HG03457 (cell line): ENCODE results near the gene MICU2.
"Not testable (repeated sequence)": the region's sequence is repeated elsewhere in the genome, so short reads cannot be mapped to it uniquely, and the experiment has no call there.

Experiments
- ATAC-seq: cut with Tn5 transposase; IDR thresholded peaks from one replicate; pipeline ENCODE4 v1.9.1; 2021; ENCODE audit warnings: moderate number of reproducible peaks; ENCODE audit not compliant: unreplicated experiment

The MICU2 gene

DNA sequence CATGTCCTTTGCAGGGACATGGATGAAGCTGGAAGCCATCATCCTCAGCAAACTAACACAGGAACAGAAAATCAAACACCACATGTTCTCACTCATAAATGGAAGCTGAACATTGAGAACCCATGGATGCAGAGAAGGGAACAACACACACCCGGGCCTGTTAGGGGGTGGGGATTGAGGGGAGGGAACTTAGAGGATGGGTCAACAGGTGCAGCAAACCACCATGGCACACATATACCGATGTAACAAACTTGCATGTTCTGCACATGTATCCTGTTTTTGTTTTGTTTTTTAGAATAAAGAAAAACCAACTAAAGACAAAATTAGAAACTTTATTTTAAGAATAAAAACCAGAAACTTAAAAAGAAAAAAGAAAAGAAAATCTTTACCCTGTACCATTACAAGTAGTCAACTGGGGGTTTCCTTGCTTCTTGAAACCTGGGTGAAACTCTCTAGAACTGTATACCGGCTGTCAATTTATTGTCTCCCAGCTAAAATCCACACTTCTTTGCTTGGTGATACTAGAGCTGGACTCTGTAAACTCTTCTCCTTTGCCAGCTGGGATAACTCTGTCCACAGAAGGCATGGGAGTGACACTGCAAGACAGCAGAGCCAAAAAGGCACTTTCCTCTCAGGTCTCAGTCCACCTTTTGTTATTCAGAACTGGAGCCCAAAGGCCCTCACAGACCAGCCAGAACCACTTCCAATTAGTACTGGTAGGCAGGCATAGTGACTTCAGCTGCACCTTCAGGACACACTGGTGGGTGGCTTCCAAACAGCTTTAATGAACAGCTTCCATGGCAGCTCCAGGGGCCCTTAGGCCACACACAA lies 9.0 kb downstream of the MICU2 start:
- ATAC-seq: no peak

DNA sequence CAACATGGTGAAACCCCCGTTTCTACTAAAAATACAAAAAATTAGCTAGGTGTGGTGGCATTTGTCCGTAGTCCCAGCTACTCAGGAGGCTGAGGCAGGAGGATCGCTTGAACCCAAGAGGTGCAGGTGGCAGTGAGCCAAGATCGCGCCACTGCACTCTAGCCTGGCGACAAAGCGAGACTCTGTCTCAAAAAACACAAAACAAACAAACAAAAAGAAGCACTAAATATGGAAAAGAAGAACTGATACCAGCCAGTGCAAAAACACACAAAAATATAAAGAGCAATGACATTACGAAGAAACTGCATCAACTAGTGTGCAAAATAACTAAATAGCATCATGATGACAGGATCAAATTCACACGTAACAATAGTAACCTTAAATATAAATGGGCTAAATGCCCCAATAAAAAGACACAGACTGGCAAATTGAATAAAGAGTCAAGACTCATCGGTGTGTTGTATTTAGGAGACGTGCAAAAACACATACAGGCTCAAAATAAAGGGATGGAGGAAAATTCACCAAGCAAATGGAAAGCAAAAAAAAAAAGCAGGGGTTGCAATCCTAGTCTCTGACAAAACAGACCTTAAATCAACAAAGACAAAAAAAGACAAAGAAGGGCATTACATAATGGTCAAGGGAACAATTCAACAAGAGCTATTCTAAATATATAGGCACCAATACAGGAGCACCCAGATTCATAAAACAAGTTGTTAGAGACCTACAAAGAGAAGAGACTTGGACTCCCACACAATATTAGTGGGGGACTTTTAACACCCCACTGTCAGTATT lies 13.1 kb downstream of the MICU2 start:
- ATAC-seq: not testable (repeated sequence)

DNA sequence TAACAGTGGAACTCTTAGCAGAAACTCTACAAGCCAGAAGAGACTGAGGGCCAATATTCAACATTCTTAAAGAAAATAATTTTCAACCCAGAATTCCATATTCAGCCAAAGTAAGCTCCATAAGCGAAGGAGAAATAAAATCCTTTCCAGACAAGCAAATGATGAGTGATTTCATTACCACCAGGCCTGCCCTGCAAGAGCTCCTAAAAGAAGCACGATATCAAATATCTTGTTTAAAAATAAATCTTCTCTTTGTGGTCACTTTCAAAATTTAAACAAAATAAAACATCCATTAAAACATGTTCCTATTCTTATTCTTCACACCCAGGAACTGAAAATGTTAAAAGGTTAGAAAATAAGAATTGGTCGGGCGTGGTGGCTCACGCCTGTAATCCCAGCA lies 13.7 kb downstream of the MICU2 start:
- ATAC-seq: no peak

DNA sequence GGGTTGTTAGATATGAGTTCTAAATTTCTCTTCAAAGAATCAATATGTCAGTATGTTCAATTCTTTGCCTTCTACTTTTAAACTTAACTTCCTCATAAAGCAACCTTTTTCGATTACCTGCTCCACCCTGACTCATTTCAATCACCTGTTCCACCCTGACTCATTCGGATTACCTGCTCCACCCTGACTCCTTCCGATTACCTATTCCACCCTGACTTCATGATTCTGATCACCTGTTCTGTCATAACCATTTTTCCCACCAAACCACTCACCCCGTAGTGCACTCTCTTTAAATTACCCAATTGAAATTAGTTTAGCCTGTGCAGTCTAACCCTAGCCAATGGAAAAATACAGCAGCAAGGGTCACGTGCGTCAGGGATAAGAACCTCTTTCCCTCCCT lies 14.5 kb downstream of the MICU2 start:
- not testable (repeated sequence) for ATAC-seq

DNA sequence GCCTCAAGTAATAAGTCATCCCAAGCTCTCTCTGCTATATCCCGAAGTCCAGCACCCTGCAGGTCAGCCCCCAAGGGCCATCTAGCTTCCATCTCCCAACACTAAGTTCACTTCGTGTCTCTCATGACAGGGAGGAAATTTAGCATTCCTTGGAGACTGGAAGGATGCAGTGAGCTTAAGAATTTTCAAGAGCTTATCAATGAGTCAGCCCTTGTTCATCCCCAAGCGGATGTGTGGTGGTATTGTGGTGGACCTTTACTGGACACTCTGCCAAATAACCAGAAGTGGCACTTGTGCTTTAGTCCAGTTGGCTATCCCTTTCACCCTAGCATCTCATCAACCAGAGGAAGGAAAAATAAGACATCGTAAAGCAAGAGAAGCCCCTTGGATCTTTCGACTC lies 15.6 kb downstream of the MICU2 start:
- not testable (repeated sequence) for ATAC-seq

DNA sequence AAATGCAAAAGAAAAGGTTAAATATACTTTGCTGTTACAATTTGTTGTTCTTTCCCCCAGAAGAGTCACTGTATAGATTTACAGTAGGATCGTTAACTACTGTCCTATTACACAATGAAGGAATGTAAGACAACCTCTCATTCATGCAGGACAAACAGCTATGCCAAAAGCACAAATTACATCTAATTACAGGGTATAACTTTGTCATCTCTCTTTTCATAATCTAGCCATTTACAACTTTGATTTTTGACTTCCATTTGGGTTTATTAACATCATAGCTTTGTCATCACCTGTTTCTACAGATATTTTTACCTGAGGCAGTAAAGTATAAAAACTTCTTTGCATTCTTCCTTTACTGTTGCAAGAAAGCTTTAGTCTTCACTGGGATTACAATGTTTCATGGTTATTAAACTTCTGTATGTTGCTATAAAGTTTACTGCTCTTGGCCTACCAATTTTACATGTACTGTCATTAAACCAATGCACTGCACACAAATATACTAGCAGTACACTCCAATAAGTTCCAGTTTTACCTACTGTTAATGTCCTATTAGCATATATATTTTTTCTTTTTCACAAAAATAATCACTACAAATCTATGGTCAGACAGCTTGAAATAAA lies 18.9 kb downstream of the MICU2 start:
- ATAC-seq: no peak

DNA sequence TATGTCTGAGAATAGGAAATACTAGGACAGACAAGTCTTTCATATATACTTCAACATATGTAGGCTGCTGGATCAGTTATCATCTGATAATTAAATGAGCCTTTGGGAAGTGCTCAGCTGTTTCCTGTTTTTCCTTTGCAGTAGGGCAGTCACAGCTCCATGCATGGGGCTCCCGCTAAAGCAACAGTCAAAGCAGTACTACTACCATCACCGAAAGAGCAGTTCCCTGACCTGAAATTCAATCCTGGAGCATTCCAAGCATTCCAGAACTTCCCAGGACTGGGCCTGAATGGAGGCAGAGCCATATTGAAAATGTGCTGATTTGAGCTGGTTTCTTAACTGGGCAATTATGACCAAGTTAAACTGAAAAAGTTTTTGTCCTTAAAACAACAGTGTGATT lies 20.5 kb downstream of the MICU2 start:
- ATAC-seq: no peak

DNA sequence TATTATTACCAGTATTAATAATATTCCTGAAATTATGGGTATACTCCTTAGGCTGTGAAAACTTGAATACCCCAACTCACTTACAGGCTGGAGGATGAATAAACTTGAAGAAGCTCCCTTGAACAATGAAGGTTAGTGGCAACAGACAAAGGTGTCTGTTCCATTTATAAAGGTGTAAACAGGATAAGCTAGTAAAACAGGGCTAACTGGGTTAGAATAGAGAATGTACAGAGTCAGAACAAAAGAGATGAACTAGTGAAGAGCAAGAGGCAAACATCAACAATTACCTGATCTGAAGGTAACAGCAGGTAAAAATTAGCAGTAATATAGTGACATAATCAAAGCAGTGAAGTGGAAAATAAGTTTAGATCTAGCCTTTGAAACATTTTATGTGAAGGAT lies 23.2 kb downstream of the MICU2 start:
- no peak for ATAC-seq

DNA sequence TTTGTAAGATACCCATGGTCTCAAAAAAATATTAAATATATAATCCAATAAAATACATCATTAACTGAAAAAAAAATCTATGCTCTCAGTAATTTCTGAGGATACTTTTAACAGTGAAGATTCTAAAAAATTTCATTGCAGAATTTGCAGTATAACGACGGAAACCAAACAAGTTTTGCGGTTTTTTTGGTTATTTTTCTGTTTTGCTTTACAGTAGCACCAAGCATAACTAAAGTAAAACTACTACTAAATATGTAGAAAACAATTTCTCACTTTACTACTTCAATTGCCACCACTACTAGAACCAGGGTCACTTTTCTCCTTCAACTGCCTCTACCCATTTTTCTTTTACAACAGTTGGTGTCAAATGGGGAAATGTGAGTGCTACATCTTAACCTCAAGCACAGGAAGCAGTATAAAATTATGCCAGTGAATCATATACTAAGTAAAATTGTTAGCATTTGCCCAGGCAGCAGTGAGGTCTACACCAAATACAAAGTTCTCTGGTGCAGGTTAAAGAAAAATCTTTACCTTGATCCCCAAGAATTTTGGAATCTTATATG lies 24.1 kb downstream of the MICU2 start:
- peak; percentile 61 for ATAC-seq

DNA sequence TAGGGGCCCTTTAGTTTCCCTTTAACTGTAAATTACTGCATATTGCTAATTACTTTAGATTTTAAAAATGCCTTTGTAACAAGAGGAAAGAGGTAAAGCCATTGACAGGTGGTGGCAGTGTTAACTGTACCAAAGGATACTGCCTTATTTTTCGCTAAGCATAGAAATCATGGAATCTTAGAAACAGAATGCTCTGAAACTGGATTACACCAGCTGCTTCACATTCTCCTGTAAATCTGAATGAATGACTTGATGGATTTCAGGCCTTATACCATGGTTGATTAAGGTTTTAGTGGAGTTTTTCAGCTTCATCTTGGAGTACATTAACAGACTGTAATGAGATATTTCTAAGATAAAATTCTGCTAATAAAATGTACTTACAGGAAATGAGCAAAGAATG lies 25.2 kb downstream of the MICU2 start:
- no peak for ATAC-seq

DNA sequence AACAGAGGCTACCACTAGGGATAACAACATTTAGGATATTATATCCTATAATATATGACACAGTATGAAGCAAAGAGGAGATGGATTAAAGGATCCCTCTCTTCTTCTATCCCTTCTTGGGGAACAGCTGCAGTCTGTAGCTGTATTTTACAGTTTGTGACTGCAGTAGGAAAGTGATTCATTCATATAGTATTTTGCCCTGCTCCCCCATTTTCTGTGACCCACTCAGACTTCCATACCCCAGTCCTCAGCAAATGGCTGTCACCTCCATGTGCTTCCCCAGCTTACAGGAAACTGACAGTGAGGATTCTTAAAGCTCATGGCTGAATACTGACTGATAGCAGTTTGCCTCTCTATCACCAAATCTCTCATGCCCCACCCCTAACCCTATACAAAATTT lies 27.5 kb downstream of the MICU2 start:
- no peak for ATAC-seq

DNA sequence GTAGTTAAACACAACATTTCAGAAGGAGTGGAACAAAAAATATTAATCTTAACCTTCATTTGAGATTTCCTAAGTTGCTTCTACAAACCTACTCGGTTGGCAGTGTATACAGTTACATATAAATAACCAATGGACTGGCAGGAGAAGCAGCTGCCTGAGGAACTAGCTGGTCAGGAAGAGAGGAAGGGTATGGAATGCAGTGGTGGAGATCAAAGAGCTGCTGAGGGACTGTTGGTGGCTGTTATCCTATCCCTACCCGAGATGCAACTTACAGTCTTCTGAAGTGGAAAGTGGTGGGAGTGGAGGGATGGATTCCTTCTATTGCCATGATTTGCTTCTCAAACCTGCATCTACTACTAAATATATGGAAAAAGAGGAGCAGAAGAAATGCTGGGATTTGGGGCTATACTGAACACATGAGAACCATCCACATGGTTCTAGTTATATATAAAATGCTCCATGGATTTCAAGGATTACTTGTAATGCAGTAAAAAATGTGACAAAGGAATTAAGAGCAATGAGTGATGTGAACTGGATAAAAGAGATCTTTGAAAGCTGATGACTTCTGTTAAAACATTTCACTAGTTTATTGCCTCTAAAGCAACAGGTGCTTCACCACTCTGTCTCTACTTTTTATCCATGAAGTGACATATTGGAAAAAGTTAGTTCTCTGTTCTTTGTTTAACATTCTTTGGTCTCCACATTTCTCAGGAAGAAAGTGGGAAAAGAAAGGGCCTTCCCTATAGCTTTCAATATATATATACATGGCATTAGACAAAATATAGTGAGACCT lies 29.9 kb downstream of the MICU2 start:
- no peak for ATAC-seq

DNA sequence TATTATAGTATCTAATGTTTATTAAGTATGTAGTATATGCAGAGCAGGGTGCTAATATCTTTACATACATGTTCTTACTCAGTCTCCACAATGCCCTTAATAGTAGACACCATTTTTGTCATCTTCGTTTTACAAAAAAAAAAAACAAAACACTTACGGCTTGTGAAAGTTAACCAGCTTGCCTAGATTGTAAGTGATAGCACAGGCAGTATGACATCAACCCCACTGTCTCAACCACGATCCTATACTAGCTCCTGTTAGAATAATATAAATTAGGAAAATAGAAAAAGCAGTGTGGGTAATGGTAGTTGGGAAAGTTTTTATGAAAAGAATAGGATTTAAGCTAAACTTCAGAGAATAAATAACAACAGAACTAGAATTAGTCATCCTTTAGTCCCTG lies 34.3 kb downstream of the MICU2 start:
- no peak for ATAC-seq

DNA sequence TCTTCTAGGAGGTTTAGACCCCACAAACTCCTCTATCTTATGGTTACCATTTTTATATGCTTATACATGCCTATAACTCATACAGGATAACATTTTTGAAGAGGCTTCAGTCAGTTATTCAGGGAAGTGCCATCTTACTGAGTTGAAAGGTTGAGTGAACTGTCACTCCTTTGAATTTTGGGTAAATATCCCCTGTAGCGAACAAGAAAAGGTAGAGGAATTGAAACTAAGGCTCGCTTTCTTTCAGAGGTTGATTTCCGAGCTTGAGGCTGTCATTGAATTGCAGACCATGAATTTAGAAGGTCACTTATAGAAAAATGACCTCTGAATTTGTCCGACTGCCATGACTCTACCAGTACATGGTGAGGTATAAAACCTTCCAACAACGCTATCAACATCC lies 35.1 kb downstream of the MICU2 start:
- ATAC-seq: no peak

DNA sequence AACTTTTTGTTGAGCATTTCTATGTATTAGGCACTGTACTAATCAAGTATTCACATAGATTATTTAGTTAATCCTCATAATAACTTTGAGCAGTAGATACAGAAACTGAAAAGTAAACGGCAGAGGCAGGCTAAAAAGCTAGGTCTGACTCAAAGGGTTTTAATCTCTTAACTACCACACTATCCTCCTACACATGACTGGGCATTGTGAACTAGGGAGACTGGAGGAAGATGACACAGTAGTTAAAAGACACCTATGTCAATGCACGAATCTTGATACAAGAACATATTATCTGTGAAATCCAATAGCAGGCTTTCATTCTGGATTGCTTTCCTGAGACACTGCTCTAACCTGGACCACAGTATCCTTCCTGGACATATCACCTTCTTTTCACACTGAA lies 36.3 kb downstream of the MICU2 start:
- ATAC-seq: no peak

DNA sequence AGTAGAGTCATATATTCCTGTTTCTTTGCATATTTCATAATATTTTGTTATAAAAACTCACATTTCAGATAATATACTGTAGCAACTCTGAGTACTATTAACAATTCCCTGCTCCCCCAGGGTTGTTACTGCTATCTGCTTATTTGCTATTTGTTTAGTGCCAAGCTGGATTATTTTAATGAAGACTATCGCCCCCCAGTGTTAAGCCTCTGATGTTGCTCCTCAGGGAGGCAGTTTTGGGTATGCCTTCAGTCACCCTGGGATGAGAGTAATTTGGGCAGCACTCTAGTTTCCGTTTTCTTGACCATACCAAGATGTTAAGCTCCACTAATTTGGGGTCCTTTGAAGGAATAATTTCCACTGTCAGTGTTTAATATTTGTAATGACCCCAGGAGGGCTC lies 46.0 kb downstream of the MICU2 start:
- no peak for ATAC-seq

DNA sequence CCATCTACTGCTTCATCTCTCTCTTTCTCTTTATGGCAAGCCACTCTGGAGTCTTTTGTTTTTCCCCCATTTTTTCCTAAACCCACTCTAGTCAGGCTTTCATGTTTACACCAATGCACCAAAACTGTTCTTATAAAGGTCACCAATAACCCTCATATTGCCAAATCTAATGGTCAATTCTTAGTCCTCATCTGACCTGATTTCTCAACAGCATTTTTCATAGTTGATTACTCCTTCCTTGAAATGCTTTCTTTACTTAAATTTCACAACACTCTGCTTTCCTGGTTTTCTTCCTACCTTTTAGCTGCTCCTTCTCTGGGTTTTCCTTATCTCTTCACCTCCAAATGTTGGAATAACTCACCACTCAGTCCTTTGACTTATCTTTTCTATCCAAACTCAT lies 47.9 kb downstream of the MICU2 start:
- no peak for ATAC-seq

DNA sequence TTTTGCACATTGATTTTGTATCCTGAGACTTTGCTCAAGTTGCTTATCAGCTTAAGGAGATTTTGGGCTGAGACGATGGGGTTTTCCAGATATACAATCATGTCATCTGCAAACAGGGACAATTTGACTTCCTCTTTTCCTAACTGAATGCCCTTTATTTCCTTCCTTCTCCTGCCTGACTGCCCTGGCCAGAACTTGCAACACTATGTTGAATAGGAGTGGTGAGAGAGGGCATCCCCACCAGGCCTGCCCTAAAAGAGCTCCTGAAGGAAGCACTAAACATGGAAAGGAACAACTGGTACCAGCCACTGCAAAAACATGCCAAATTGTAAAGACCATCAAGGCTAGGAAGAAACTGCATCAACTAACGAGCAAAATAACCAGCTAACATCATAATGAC lies 50.7 kb downstream of the MICU2 start:
- ATAC-seq: not testable (repeated sequence)

DNA sequence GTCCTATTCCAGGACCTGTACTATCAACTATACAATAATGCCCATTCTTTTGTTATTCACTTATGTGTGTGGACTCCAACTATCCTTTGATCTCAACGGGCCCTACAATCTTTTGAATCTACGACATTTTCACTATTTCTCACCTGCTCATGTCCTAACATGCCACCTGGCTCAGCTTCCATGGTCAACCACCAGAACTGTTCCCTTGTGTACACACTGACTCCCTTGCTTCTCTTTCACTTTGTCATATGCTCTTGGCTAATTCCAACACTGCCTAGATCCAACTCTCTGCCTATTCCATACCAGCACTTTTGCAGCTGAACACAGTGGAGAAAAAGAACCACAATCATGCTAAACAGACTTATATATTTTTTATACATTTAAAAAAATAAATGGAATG lies 53.1 kb downstream of the MICU2 start:
- no peak for ATAC-seq

DNA sequence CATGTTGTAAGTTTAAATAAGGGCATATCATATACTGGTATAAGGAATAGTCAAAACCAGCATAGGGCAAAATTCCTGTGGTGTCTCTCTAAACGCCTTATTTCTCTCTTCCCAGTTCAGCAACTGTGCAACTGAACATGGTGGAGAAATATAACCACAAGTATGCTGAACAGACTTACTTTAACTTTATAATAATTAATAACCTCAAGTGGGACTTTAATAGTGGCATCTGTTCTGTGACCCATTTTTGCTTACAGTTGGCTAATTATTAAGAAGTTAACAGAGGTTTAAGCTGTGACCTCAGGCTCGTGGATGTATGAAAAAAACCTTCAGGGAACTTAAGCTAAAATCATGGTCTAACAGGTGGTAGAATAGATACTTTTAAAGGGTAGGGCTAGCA lies 54.3 kb downstream of the MICU2 start:
- ATAC-seq: no peak

DNA sequence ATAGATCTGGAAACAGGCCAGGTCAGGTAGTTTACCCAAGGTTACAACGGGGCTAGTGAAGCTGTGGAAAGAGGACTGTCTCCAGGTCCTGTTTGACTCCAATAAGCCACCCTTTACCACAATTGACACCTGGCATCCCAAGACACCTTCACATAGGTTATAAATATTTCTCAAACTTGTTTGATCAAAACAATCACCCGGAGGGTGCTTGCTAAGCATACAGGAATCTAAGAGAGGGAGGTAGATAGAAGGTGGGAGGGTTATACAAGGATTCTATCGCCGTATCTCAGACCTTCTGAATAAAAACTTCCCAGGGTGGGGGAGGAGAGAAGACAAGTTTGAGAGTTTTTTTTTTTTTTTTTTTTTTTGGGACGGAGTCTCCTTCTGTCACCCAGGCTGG lies 55.4 kb downstream of the MICU2 start:
- no peak for ATAC-seq
